ENCODE results near the gene TBC1D9B. TPM values are rescaled to one million over a fixed set of nuclear protein-coding genes. Genes with fewer than 3 reads are reported as not detected.
A peak's percentile ranks its signal among the peaks of the same experiment; 100 is the strongest.

TBC1D9B gene
- total RNA-seq, 1 donor from 2014 or later, result 138 TPM

- no peak for DNase-seq (ENCODE audit: low spot score)
- Mint-ChIP-seq H3K4me1 (ENCODE audit: unreplicated experiment) (no peaks in the 10 kb centered on the region), H3K27ac (ENCODE audit: unreplicated experiment) (no peak overlapping the region), H3K36me3 (ENCODE audit: low read depth, unreplicated experiment) (peaks cover 13% of the 10 kb centered on the region), H3K4me3 (ENCODE audit: unreplicated experiment) (no peak overlapping the region), H3K27me3 (ENCODE audit: unreplicated experiment) (peaks cover 1% of the 10 kb centered on the region), H3K9me3 (ENCODE audit: unreplicated experiment) (no peaks in the 10 kb centered on the region)
- TF ChIP-seq, protein P1, sequence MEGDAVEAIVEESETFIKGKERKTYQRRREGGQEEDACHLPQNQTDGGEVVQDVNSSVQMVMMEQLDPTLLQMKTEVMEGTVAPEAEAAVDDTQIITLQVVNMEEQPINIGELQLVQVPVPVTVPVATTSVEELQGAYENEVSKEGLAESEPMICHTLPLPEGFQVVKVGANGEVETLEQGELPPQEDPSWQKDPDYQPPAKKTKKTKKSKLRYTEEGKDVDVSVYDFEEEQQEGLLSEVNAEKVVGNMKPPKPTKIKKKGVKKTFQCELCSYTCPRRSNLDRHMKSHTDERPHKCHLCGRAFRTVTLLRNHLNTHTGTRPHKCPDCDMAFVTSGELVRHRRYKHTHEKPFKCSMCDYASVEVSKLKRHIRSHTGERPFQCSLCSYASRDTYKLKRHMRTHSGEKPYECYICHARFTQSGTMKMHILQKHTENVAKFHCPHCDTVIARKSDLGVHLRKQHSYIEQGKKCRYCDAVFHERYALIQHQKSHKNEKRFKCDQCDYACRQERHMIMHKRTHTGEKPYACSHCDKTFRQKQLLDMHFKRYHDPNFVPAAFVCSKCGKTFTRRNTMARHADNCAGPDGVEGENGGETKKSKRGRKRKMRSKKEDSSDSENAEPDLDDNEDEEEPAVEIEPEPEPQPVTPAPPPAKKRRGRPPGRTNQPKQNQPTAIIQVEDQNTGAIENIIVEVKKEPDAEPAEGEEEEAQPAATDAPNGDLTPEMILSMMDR (IDR thresholded peaks at IDR 0.05; ENCODE audit: unreplicated experiment), result no peak
These were observed 46.3 kb upstream of the TBC1D9B start for GRCh38 chr5:179953987-179954386.

DNA sequence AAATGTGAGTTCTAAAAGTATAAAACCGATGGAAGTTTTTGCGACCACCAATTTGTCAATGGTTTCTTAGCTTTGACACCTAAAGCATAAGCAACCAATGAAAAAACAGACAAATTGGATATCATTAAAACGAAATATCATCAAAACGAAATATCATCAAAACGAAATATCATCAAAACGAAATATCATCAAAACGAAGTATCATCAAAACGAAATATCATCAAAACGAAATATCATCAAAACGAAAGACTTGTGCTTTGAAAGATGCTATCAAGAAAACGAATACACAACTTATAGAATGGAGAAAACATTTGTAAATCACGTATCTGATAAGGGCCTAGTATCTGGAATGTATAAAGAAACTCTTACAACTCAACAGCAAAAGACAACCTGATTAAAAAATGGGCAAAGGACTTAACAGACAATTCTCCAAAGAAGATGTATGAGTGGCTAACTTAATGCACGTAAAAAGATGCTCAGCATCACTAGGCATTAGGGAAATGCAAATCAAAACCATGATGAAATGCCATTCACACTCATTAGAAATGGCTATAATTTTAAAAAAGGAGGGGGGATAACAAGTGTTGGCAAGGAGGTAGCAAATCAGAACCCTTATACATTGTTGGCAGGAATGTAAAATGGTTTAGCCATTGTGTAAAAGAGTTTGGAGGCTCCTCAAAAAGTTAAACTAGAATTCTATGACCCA, 29.4 kb upstream of the TBC1D9B start:
- Mint-ChIP-seq H3K4me3 (ENCODE audit: unreplicated experiment) (no peak overlapping the region), H3K9me3 (ENCODE audit: unreplicated experiment) (no peaks in the 10 kb centered on the region), H3K27me3 (ENCODE audit: unreplicated experiment) (no peaks in the 10 kb centered on the region), H3K4me1 (ENCODE audit: unreplicated experiment) (no peaks in the 10 kb centered on the region), H3K36me3 (ENCODE audit: low read depth, unreplicated experiment) (no peaks in the 10 kb centered on the region), H3K27ac (ENCODE audit: unreplicated experiment) (no peak overlapping the region)
- TF ChIP-seq, protein P1 (IDR thresholded peaks at IDR 0.05; ENCODE audit: unreplicated experiment), result no peak
- DNase-seq (ENCODE audit: low spot score), result no peak

- no peaks in the 10 kb centered on the region for H3K36me3 Mint-ChIP-seq (ENCODE audit: low read depth, unreplicated experiment)
- H3K9me3 Mint-ChIP-seq (ENCODE audit: unreplicated experiment), result no peaks in the 10 kb centered on the region
- TF ChIP-seq, protein P1 (IDR thresholded peaks at IDR 0.05; ENCODE audit: unreplicated experiment), result no peak
- no peak overlapping the region for H3K4me3 Mint-ChIP-seq (ENCODE audit: unreplicated experiment)
- no peak for DNase-seq (ENCODE audit: low spot score)
- H3K4me1 Mint-ChIP-seq (ENCODE audit: unreplicated experiment), result no peaks in the 10 kb centered on the region
- no peaks in the 10 kb centered on the region for H3K27me3 Mint-ChIP-seq (ENCODE audit: unreplicated experiment)
- no peak overlapping the region for H3K27ac Mint-ChIP-seq (ENCODE audit: unreplicated experiment)
These were observed 23.2 kb upstream of the TBC1D9B start for GRCh38 chr5:179930788-179931473.

GRCh38 chr5:179927824-179928223, 20.1 kb upstream of the TBC1D9B start:
- Mint-ChIP-seq H3K4me1 (ENCODE audit: unreplicated experiment) (peaks cover 2% of the 10 kb centered on the region), H3K27ac (ENCODE audit: unreplicated experiment) (no peak overlapping the region), H3K27me3 (ENCODE audit: unreplicated experiment) (no peaks in the 10 kb centered on the region), H3K4me3 (ENCODE audit: unreplicated experiment) (peak overlapping the region; percentile 56), H3K9me3 (ENCODE audit: unreplicated experiment) (no peaks in the 10 kb centered on the region), H3K36me3 (ENCODE audit: low read depth, unreplicated experiment) (no peaks in the 10 kb centered on the region)
- TF ChIP-seq, protein P1 (IDR thresholded peaks at IDR 0.05; ENCODE audit: unreplicated experiment), result no peak
- DNase-seq (ENCODE audit: low spot score), result no peak

- Mint-ChIP-seq H3K27me3 (ENCODE audit: unreplicated experiment) (no peaks in the 10 kb centered on the region), H3K9me3 (ENCODE audit: unreplicated experiment) (no peaks in the 10 kb centered on the region), H3K27ac (ENCODE audit: unreplicated experiment) (no peak overlapping the region), H3K4me3 (ENCODE audit: unreplicated experiment) (no peak overlapping the region), H3K36me3 (ENCODE audit: low read depth, unreplicated experiment) (no peaks in the 10 kb centered on the region), H3K4me1 (ENCODE audit: unreplicated experiment) (peaks cover 2% of the 10 kb centered on the region)
- TF ChIP-seq, protein P1 (IDR thresholded peaks at IDR 0.05; ENCODE audit: unreplicated experiment), result no peak
- DNase-seq (ENCODE audit: low spot score), result no peak
These were observed 19.0 kb upstream of the TBC1D9B start for GRCh38 chr5:179926657-179927056.
